Gastrocnemius medialis (tissue), 4 donors: ENCODE data around the gene PRUNE2. TPM values are rescaled to one million over a fixed set of nuclear protein-coding genes. Genes with fewer than 3 reads are reported as not detected.

Experiments used
- ATAC-seq, 2 donors: fragments of 150-250 bp; one replicate each; pipeline ENCODE4 v1.9.1; 2016
- DNase-seq, 2 donors: peaks; one replicate each; pipeline ENCODE4 v3.0.0-alpha.2; 2019
- H3K27ac ChIP-seq, 4 donors: fragments of 200-600 bp; sonication (generic); 1 replicate in 1 of 4; 2 replicates in 3 of 4; pipeline ENCODE4 v1.5.1; 2016 to 2018; ENCODE audit warnings: mild to moderate bottlenecking in 2 of 4, moderate library complexity in 1 of 4
- H3K27me3 ChIP-seq, 3 donors: fragments of 200-600 bp; sonication (generic) in 2 of 3; 1 replicate in 1 of 3; 2 replicates in 2 of 3; pipeline versions ENCODE4 v1.5.1 to v1.6.0; 2016 to 2019; ENCODE audit warnings: mild to moderate bottlenecking in 1 of 3, moderate library complexity in 1 of 3
- H3K36me3 ChIP-seq, 2 donors: fragments of 200-600 bp; sonication (generic) in 1 of 2; one replicate each; pipeline ENCODE4 v1.5.1; 2017 to 2018
- H3K4me1 ChIP-seq, 2 donors: fragments of 200-600 bp; sonication (generic) in 1 of 2; one replicate each; pipeline ENCODE4 v1.5.1; 2016 to 2017; ENCODE audit warnings: mild to moderate bottlenecking in 2 of 2
- H3K4me3 ChIP-seq, 4 donors: fragments of 200-600 bp; sonication (generic) in 3 of 4; 1 replicate in 1 of 4; 2 replicates in 3 of 4; pipeline ENCODE4 v1.5.1; 2016 to 2019; ENCODE audit warnings: mild to moderate bottlenecking in 2 of 4
- H3K9me3 ChIP-seq, 3 donors: fragments of 200-600 bp; sonication (generic) in 2 of 3; 1 replicate in 1 of 3; 2 replicates in 2 of 3; pipeline ENCODE4 v1.5.1; 2016 to 2019
- POLR2A ChIP-seq, 2 donors: fragments of 450-650 bp; IDR thresholded peaks; one replicate each; pipeline ENCODE4 v1.6.1; 2017; ENCODE audit warnings: antibody characterized with exemption in 2 of 2, mild to moderate bottlenecking in 2 of 2, moderate library complexity in 2 of 2
- in situ Hi-C, 4 donors: fragments of 200-750 bp; cut with MboI; loops; one replicate each; pipeline versions ENCODE4 v1.15.0 to v1.8.0; 2017; ENCODE audit warnings: low sequenced_read_pairs in 4 of 4
- intact Hi-C: fragments of 100-400 bp; cut with DNase I; formaldehyde crosslinking; loops from one replicate; pipeline ENCODE4 v1.15.1; 2023; ENCODE audit warnings: low total_unique reads
- total RNA-seq, 4 donors: library from RNA; depleted of rRNA; stranded (reverse); fragments of >200 nt; gene quantifications; one replicate each; pipeline versions ENCODE4 v1.1.0 to v1.2.3, GENCODE V29; 2016
- TF ChIP-seq, protein P1 (sequence below), 5 experiments: fragments of 450-650 bp in 3 of 5; fragments of 200-600 bp in 2 of 5; sonication (generic) in 2 of 5; IDR thresholded peaks in 4 of 5; conservative IDR thresholded peaks in 1 of 5; 1 replicate in 4 of 5; 2 replicates in 1 of 5; pipeline ENCODE4 v1.5.1; 2016 to 2019; ENCODE audit warnings: antibody characterized with exemption in 5 of 5, mild to moderate bottlenecking in 3 of 5, moderate library complexity in 3 of 5

PRUNE2 gene
- total RNA-seq, 4 donors from 2014 or later: 1.6 to 43.5 (median 11.0) TPM

DNA sequence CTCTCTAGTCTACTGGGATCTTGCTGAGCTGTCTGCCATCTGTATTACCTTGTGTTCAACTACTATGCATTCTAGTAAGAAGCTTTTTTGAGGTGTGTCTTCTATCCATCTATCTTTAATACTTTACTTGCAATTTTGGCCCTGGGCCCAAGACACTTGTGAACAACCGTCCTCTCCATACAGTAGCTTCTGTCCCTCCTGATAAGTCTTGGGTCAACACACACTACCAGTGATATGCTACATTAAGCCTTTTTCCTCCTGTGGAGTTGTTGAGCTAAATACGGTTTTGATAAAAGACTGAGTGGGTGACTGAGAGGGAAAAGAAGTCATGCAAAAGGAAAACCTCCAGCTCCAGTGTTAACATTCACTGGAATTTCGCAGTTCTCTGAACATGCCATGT, 275.0 kb downstream of the PRUNE2 start:
- no peak overlapping the region for H3K27ac ChIP-seq
- H3K4me3 ChIP-seq: no peak overlapping the region
- in situ Hi-C loops (loop anchor here in 1 of 4 donors (10.0 kb wide), 1 partner anchor 64 kb away; no protein-coding TSS in a partner anchor), intact Hi-C loops (no loop called here)
- no peaks in the 10 kb centered on the region for H3K27me3 ChIP-seq
- ATAC-seq: no peak
- no peaks in the 10 kb centered on the region for H3K4me1 ChIP-seq
- DNase-seq: no peak
- no peaks in the 10 kb centered on the region for H3K9me3 ChIP-seq
- no peaks in the 10 kb centered on the region for H3K36me3 ChIP-seq
- no peak for TF ChIP-seq POLR2A (IDR thresholded peaks at IDR 0.05)
- TF ChIP-seq, protein P1, sequence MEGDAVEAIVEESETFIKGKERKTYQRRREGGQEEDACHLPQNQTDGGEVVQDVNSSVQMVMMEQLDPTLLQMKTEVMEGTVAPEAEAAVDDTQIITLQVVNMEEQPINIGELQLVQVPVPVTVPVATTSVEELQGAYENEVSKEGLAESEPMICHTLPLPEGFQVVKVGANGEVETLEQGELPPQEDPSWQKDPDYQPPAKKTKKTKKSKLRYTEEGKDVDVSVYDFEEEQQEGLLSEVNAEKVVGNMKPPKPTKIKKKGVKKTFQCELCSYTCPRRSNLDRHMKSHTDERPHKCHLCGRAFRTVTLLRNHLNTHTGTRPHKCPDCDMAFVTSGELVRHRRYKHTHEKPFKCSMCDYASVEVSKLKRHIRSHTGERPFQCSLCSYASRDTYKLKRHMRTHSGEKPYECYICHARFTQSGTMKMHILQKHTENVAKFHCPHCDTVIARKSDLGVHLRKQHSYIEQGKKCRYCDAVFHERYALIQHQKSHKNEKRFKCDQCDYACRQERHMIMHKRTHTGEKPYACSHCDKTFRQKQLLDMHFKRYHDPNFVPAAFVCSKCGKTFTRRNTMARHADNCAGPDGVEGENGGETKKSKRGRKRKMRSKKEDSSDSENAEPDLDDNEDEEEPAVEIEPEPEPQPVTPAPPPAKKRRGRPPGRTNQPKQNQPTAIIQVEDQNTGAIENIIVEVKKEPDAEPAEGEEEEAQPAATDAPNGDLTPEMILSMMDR (IDR thresholded peaks at IDR 0.05 in 4 of 5, conservative IDR thresholded peaks at IDR 0.05 in 1 of 5): no peak

DNA sequence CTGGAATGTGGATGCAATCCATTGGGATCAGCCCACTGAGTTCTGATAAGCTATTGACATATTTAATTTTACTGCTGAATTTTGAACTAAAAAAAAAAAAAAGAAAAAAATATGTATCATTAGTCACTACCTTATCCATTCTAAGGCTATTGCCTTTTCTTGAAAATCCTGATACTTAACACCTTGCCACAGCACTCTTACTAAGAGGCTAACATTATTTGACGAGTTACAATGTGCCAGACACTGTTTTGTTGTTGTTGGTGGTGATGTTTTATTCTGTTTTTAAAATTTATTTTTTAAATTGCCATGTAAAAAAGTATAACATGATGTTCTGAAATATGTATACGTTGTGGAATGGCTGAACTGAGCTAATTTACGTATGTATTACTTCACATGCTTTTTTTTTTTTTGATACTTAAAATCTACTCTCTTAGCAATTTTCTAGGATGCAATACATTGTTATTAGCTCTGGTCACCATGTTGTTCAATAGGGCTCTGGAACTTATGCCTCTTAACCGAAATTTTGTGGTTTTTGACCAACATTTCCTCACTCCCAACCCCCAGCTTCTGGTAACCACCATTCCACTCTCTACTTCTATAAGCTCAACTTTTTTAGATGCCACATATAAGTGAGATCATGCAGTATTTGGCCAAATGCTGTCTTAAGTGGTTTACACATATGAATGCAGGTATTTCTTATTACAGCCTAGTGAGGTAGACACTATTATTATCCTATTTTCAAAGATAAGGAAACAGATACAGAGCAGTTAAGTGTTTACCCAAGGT, 276.5 kb downstream of the PRUNE2 start:
- ATAC-seq: no peak
- in situ Hi-C loops (no loop called here), intact Hi-C loops (no loop called here)
- no peak for DNase-seq
- no peak for TF ChIP-seq POLR2A (IDR thresholded peaks at IDR 0.05)
- TF ChIP-seq, protein P1 (IDR thresholded peaks at IDR 0.05 in 4 of 5, conservative IDR thresholded peaks at IDR 0.05 in 1 of 5): no peak
- no peaks in the 10 kb centered on the region for H3K36me3 ChIP-seq
- H3K4me3 ChIP-seq: no peak overlapping the region
- H3K27me3 ChIP-seq: no peaks in the 10 kb centered on the region
- H3K27ac ChIP-seq: no peak overlapping the region
- no peaks in the 10 kb centered on the region for H3K9me3 ChIP-seq
- H3K4me1 ChIP-seq: no peaks in the 10 kb centered on the region

DNA sequence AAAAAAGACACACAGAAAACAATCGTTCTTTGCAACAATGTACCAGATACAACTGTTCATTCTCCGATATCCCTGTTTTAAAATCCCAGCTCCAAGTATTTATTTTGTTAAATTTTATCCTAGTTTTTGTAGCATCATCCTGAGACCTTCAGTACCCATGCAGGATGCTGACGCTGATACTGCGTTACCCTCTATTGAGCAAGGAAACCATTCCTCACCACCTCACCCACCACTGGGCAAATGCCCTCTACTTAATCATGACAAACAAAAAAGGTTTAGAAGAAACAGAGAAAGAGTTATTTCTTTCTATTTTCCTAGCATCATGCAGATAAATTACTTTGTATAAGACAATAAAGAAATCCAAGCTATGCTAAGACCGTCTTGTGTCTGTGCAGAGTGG, 277.8 kb downstream of the PRUNE2 start:
- Histone ChIP-seq H3K27me3 (no peaks in the 10 kb centered on the region), H3K4me3 (no peak overlapping the region), H3K36me3 (no peaks in the 10 kb centered on the region), H3K27ac (no peak overlapping the region), H3K9me3 (no peaks in the 10 kb centered on the region), H3K4me1 (no peaks in the 10 kb centered on the region)
- TF ChIP-seq, protein P1 (IDR thresholded peaks at IDR 0.05 in 4 of 5, conservative IDR thresholded peaks at IDR 0.05 in 1 of 5): no peak
- no peak for TF ChIP-seq POLR2A (IDR thresholded peaks at IDR 0.05)
- DNase-seq (no peak), ATAC-seq (no peak)
- intact Hi-C loops (no loop called here), in situ Hi-C loops (no loop called here)

DNA sequence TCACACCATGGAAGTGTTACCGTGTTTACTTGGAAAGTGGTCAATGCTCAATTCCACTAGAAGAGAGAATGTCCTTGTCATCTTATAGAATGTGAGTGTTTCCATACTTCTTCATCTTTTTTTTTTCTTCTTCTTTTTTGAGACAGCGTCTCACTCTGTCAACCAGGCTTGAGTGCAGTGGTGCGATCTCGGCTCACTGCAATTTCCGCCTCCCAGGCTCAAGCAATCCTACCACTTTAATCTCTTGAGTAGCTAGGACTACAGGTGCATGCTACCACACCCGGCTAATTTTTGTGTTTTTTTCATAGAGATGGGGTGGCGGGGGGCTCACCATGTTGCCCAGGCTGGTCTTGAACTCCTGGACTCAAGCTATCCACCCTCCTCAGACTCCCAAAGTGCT, 278.9 kb downstream of the PRUNE2 start:
- no peak for ATAC-seq
- Histone ChIP-seq H3K27me3 (no peaks in the 10 kb centered on the region), H3K4me1 (no peaks in the 10 kb centered on the region), H3K4me3 (no peak overlapping the region), H3K9me3 (no peaks in the 10 kb centered on the region), H3K27ac (no peak overlapping the region), H3K36me3 (no peaks in the 10 kb centered on the region)
- DNase-seq: no peak
- in situ Hi-C loops: no loop called here
- TF ChIP-seq, protein P1 (IDR thresholded peaks at IDR 0.05 in 4 of 5, conservative IDR thresholded peaks at IDR 0.05 in 1 of 5): no peak
- no peak for TF ChIP-seq POLR2A (IDR thresholded peaks at IDR 0.05)
- intact Hi-C loops: no loop called here
